Left lung (tissue), 10 donors: ENCODE measurements around the gene CAV2. TPM values are rescaled to one million over a fixed set of nuclear protein-coding genes. Genes with fewer than 3 reads are reported as not detected.
A peak's percentile ranks its signal among the peaks of the same experiment; 100 is the strongest.

ENCODE experiments used
- ATAC-seq: fragments of 200-7000 bp; cut with Tn5 transposase; one replicate; pipeline ENCODE4 v1.9.1; 2020; ENCODE audit warnings: moderate library complexity
- DNase-seq, 4 donors: peaks; one replicate each; pipeline ENCODE4 v3.0.0-alpha.2; 2013 to 2020
- H3K27ac ChIP-seq, 2 donors: fragments of 200-600 bp; sonication (generic) in 1 of 2; one replicate each; pipeline versions ENCODE4 v1.5.0 to v1.8.0; 2020 to 2021
- H3K27me3 ChIP-seq, 2 donors: fragments of 200-600 bp; sonication (generic) in 1 of 2; one replicate each; pipeline versions ENCODE4 v1.5.0 to v1.8.0; 2020 to 2021
- H3K36me3 ChIP-seq, 2 donors: fragments of 200-600 bp; sonication (generic) in 1 of 2; one replicate each; pipeline versions ENCODE4 v1.5.0 to v1.8.0; 2020 to 2021
- H3K4me1 ChIP-seq, 2 donors: fragments of 200-600 bp; one replicate each; pipeline ENCODE4 v1.8.0; 2021
- H3K4me3 ChIP-seq, 2 donors: fragments of 200-600 bp; sonication (generic) in 1 of 2; one replicate each; pipeline versions ENCODE4 v1.5.0 to v1.8.0; 2020 to 2021; ENCODE audit warnings: mild to moderate bottlenecking in 1 of 2
- H3K9me3 ChIP-seq, 2 donors: fragments of 200-600 bp; sonication (generic) in 1 of 2; one replicate each; pipeline versions ENCODE4 v1.5.0 to v1.8.0; 2020 to 2021
- intact Hi-C, 2 donors: fragments of 100-400 bp; cut with DNase I; formaldehyde crosslinking; loops; one replicate each; pipeline versions ENCODE4 v1.11.2 to v1.14.2; 2022
- polyA plus RNA-seq, 6 donors: library from polyadenylated mRNA; unstranded; fragments of 120-200 nt; gene quantifications; one replicate each; pipeline ENCODE4 v1.2.1, GENCODE V29; 2013; ENCODE audit not compliant: insufficient read length in 6 of 6
- total RNA-seq, 2 donors: library from RNA; stranded (reverse); fragmentation: NEBNext Ultra II Directional; extraction: Animal tissue kit (Norgen Biotek cat#: 25700); gene quantifications; one replicate each; pipeline ENCODE4 v1.2.1, GENCODE V29; 2021
- TF ChIP-seq, protein P1 (sequence below), 2 donors: fragments of 200-600 bp; sonication (generic) in 1 of 2; IDR thresholded peaks; one replicate each; pipeline versions ENCODE4 v1.5.0 to v1.8.0; 2021; ENCODE audit warnings: antibody characterized with exemption in 2 of 2
- donor health status: DM: no; HTN: yes; CAD: no.
- donor health status: DM: no; HTN: no; CAD: no.

The CAV2 gene
- total and polyA plus RNA-seq, 8 donors = 85.2 to 210 (median 91.4) TPM

DNA sequence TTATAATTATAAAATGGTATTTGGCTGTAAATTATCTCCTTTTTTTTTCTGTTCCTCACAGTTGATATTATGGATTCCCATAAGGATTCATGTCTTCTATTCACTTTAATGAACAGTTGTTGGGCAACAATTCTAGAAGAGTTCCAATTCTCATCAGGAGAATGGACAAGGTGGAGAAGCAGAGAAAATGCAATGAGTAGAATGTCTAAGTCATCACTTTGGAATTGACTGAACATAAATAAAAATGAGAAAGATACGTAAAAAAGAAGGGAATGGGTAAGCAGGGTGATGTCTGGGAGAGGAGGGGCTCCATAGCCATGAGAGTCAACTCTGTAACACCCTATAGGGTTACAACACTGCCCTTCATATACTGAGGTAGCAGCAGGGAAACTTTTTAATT lies 1.8 kb upstream of the CAV2 start:
- no peak for DNase-seq
- Histone ChIP-seq H3K9me3 (no peaks in the 10 kb centered on the region), H3K27me3 (peaks cover 0 to 39% of the 10 kb centered on the region in 2 donors), H3K4me1 (peaks cover 4 to 17% of the 10 kb centered on the region in 2 donors), H3K36me3 (no peaks in the 10 kb centered on the region), H3K27ac (no peak overlapping the region), H3K4me3 (no peak overlapping the region)
- ATAC-seq = no peak
- intact Hi-C loops = no loop called here
- TF ChIP-seq, protein P1, sequence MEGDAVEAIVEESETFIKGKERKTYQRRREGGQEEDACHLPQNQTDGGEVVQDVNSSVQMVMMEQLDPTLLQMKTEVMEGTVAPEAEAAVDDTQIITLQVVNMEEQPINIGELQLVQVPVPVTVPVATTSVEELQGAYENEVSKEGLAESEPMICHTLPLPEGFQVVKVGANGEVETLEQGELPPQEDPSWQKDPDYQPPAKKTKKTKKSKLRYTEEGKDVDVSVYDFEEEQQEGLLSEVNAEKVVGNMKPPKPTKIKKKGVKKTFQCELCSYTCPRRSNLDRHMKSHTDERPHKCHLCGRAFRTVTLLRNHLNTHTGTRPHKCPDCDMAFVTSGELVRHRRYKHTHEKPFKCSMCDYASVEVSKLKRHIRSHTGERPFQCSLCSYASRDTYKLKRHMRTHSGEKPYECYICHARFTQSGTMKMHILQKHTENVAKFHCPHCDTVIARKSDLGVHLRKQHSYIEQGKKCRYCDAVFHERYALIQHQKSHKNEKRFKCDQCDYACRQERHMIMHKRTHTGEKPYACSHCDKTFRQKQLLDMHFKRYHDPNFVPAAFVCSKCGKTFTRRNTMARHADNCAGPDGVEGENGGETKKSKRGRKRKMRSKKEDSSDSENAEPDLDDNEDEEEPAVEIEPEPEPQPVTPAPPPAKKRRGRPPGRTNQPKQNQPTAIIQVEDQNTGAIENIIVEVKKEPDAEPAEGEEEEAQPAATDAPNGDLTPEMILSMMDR (IDR thresholded peaks at IDR 0.05) = no peak

DNA sequence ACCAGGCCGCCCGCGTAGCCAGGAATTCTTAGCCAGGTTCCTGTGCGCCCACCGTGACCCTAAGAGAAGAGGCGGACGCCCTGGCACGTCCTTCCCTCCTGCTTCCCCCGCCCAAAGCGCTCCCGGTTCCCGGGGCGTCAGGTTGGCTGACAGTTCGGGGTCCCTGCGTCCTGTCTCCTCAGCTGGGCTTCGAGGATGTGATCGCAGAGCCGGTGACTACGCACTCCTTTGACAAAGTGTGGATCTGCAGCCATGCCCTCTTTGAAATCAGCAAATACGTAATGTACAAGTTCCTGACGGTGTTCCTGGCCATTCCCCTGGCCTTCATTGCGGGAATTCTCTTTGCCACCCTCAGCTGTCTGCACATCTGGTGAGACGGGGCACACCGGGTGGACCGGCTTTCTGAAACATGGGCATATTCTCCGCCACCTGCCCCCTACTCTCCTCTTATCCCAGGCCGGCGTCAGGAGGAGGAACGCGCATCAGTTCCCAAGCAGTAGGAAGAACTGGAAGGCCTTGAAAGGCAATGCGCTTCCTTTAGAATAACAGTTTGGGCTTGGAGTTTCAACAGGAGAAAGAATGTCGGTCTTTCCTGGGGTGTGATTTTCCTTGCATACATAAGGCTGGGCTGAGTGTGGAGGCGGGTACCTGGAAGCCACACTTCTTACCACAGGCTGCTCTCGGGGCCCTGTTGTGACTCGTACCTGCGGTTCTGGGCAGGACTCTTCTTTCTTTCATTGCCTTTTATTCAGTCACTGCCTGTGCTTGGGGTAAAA lies 728 bp downstream of the CAV2 start:
- H3K36me3 ChIP-seq = no peaks in the 10 kb centered on the region
- intact Hi-C loops = no loop called here
- H3K9me3 ChIP-seq = no peaks in the 10 kb centered on the region
- DNase-seq (peak in 3 of 4 donors; percentile 48 to 71 (median 59)), ATAC-seq (peak; percentile 59)
- TF ChIP-seq, protein P1 (IDR thresholded peaks at IDR 0.05) = no peak
- peak overlapping the region; percentile 39 to 60 for H3K4me3 ChIP-seq
- H3K4me1 ChIP-seq = peaks cover 0 to 22% of the 10 kb centered on the region in 2 donors
- H3K27me3 ChIP-seq = peaks cover 0 to 39% of the 10 kb centered on the region in 2 donors
- H3K27ac ChIP-seq = peak overlapping the region; percentile 86 to 88

DNA sequence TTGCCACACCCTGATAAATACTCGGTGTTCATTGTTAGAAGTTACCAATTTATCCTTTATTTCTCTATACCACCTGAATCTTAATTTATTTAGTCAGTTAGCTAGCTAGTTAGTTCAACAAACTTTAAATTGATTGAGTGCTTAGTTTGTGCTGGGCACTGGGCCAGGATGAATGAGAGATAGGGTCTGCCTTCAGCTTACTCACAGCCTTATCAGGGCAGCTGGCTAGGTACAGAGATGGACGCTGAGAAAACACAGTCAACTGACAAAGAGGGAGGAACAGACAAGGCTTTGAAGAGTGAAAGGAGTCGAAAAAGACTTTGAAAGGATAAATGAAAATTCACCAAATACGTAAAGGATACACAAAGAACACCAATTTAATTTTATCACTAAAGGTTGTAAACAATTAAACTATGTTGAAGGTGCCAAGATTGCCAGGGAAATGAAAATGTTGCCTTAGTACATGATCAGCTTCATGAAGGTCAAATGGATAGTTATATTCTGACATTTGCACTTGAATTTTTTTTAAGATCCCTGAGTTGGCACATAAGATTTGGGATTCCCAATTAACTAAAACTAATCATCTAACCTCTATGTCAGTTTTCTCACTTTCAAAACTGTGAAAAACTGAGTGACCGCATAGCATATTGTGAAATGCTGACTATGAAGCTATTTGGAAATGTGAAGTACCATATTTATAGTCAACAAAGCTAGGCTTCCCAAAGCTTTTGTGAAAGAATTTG lies 2.1 kb downstream of the CAV2 start:
- ATAC-seq = no peak
- intact Hi-C loops = no loop called here

DNA sequence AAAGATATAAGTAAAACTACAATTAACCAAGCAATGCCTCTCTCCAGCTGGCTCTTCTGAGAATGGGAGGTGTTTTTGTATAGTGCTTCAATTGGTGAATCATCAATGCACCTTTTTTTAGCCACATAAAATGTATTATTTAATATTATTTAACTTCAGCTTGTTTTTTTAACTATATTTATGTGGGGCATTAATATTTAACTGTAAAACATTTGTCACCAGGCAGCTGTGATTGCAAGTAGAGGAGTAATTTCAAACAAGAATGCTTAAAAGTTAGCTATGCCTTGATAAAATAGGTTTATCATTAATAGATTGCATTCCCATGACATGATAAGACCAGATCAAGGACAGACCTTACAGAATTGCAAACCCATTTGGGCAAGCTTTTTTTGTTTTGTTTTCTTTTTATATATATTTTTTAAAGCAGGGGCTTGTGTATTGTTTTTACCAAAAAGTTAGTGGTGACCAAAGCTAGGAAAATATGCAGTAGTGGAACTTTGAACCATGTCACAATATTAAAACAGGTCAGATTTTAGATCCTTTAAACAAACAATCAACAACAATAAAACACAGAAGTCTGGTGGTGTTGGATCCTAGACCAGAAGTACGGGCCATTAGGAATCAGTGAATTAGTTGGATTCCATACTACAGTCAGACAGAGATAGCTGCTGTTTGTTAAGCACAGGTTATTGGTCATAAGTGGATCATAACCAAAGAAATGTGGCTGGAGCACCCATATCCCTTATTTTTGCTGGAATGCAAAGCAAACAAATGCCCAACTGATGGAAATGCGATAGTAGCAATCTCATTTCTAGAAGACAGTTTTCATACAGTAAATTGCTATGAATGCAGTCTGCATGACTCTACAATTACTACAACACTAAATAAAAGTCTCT lies 2.9 kb downstream of the CAV2 start:
- H3K4me3 ChIP-seq = peak overlapping the region in 1 of 2 donors; percentile 60
- H3K27ac ChIP-seq = peak overlapping the region; percentile 86 to 88
- intact Hi-C loops = no loop called here
- TF ChIP-seq, protein P1 (IDR thresholded peaks at IDR 0.05) = no peak
- H3K4me1 ChIP-seq = peaks cover 0 to 22% of the 10 kb centered on the region in 2 donors
- ATAC-seq = no peak
- peaks cover 0 to 7% of the 10 kb centered on the region in 2 donors for H3K36me3 ChIP-seq
- no peaks in the 10 kb centered on the region for H3K9me3 ChIP-seq
- DNase-seq = no peak
- peaks cover 0 to 39% of the 10 kb centered on the region in 2 donors for H3K27me3 ChIP-seq

More for the DNA sequence above, 2.1 kb downstream of the CAV2 start:
- no peak for DNase-seq
- Histone ChIP-seq H3K27me3 (peaks cover 0 to 39% of the 10 kb centered on the region in 2 donors), H3K9me3 (no peaks in the 10 kb centered on the region), H3K4me1 (peaks cover 0 to 22% of the 10 kb centered on the region in 2 donors), H3K4me3 (peak overlapping the region; percentile 39 to 60), H3K36me3 (no peaks in the 10 kb centered on the region), H3K27ac (peak overlapping the region; percentile 86 to 88)
- TF ChIP-seq, protein P1 (IDR thresholded peaks at IDR 0.05) = no peak
